Coronary artery (tissue), 2 donors: ENCODE measurements around the gene FAM209B.
"Not testable (repeated sequence)": the region's sequence is repeated elsewhere in the genome, so short reads cannot be mapped to it uniquely, and the experiment has no call there.

Experiments used
- DNase-seq: peaks from one replicate; pipeline ENCODE4 v3.0.0-alpha.2; 2017; ENCODE audit warnings: low spot score
- H3K27ac ChIP-seq, 2 donors: fragments of 200-600 bp; sonication (generic); one replicate each; pipeline ENCODE4 v1.5.1; 2016 to 2019
- H3K4me3 ChIP-seq: fragments of 200-600 bp; sonication (generic); 2 replicates; pipeline ENCODE4 v1.5.1; 2016; ENCODE audit warnings: mild to moderate bottlenecking, moderate library complexity
- CTCF ChIP-seq: fragments of 200-600 bp; sonication (generic); IDR thresholded peaks from one replicate; pipeline ENCODE4 v1.5.1; 2019; ENCODE audit warnings: antibody characterized with exemption

The FAM209B gene

GRCh38 chr20:56540415-56540814 lies 7.4 kb downstream of the FAM209B start:
- TF ChIP-seq CTCF = no peak
- Histone ChIP-seq H3K27ac (no peak overlapping the region), H3K4me3 (no peak overlapping the region)
- no peak for DNase-seq

- H3K4me3 ChIP-seq = no peak overlapping the region
- TF ChIP-seq CTCF = no peak
- H3K27ac ChIP-seq = no peak overlapping the region
- no peak for DNase-seq
Measured at GRCh38 chr20:56542489-56543030, 9.5 kb downstream of the FAM209B start.

- Histone ChIP-seq H3K4me3 (no peak overlapping the region), H3K27ac (no peak overlapping the region)
- DNase-seq = no peak
- no peak for TF ChIP-seq CTCF
Measured at GRCh38 chr20:56551571-56551970, 18.5 kb downstream of the FAM209B start.

GRCh38 chr20:56552911-56553629 lies 20.0 kb downstream of the FAM209B start:
- no peak for TF ChIP-seq CTCF
- Histone ChIP-seq H3K27ac (no peak overlapping the region), H3K4me3 (no peak overlapping the region)
- no peak for DNase-seq

GRCh38 chr20:56554869-56555268 lies 21.8 kb downstream of the FAM209B start:
- Histone ChIP-seq H3K4me3 (no peak overlapping the region), H3K27ac (no peak overlapping the region)
- TF ChIP-seq CTCF = no peak
- no peak for DNase-seq

GRCh38 chr20:56558968-56559367 lies 25.9 kb downstream of the FAM209B start:
- H3K4me3 ChIP-seq = no peak overlapping the region
- DNase-seq = no peak
- H3K27ac ChIP-seq = no peak overlapping the region
- no peak for TF ChIP-seq CTCF

GRCh38 chr20:56564526-56564925 lies 31.5 kb downstream of the FAM209B start:
- H3K27ac ChIP-seq, H3K4me3 ChIP-seq, DNase-seq: not testable (repeated sequence)
